ENCODE data around the gene NPDC1.

- no peak for TF ChIP-seq CTCF (IDR thresholded peaks at IDR 0.05; ENCODE audit: low read depth, low read length)
- no peak for TF ChIP-seq EZH2phosphoT487 (IDR thresholded peaks at IDR 0.05; ENCODE audit: low read depth)
Observed at GRCh38 chr9:137055385-137056364, 9.7 kb upstream of the NPDC1 start.
